Dermis blood vessel endothelial cell (primary cell): ENCODE measurements around the gene CRB3. TPM values are rescaled to one million over a fixed set of nuclear protein-coding genes. Genes with fewer than 3 reads are reported as not detected.

Experiments used
- DNase-seq: peaks from one replicate; pipeline ENCODE4 v3.0.0; 2010
- total RNA-seq: library from RNA; depleted of rRNA; stranded (reverse); fragments of >200 nt; gene quantifications from 2 replicates; pipeline ENCODE4 v1.2.3, GENCODE V29; 2014

Gene CRB3
- total RNA-seq, 1 donor from 2014 or later: not detected

DNA sequence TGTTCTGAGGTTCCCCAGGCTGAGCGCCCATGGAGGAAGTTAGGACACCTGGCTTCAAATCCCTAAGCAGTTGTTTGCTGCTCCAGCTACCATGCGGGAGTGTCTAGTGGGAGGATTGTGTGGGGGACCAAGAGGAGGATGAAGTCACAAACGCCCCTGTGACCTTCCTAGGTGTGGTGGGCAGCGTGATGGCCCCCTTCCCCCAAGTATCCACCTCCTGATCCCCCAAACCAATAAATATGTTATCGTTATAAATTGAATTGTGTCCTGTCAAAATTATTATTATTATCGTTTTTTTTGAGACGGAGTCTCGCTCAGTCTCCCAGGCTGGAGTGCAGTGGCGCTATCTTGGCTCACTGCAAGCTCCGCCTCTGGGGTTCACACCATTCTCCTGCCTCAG is 30.4 kb upstream of the CRB3 start, which contains the start of gene SLC25A41:
Gene SLC25A41, minus strand, starts transcription at position 101 of the 400 bp plus-strand sequence. Its CDS starts 70 bp downstream, at position 31.
- DNase-seq: no peak

DNA sequence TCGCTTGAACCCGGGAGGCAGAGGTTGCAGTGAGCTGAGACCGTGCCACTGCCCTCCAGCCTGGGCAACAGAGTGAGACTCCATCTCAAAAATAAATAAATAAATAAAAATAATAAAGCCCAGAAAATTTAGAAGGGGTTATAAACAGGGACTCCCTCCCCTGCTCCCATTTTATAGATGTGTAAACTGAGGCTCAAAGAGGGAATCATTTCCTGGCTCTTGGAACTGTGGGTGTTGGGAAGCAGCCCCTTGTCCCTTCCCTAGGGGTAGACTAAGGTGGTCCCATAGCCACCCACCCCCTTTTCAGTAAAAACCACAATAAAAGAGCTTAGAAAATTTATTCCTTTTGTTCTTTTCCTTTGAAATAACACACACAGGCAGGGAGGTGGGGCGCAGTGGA is 24.3 kb upstream of the CRB3 start:
- DNase-seq: no peak

DNA sequence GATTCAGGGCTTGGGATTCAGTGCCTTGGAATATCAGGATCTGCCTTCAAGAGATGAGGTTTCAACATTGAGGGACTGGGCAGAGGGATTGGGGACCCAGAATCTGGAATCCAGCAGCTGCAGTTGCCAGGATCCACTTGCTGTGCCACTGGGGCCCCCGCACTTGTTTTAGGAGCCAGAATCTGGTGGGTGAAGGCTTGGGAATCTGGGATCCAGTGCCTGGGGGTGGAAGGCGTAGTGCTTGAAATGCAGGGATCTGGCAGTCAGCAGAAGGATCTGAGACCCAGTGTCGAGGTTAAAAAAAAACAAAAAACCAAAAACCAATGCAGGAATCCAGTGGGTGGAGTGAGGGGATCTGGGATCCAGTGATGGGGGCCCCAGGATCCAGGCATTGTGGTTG is 23.2 kb upstream of the CRB3 start:
- no peak for DNase-seq

DNA sequence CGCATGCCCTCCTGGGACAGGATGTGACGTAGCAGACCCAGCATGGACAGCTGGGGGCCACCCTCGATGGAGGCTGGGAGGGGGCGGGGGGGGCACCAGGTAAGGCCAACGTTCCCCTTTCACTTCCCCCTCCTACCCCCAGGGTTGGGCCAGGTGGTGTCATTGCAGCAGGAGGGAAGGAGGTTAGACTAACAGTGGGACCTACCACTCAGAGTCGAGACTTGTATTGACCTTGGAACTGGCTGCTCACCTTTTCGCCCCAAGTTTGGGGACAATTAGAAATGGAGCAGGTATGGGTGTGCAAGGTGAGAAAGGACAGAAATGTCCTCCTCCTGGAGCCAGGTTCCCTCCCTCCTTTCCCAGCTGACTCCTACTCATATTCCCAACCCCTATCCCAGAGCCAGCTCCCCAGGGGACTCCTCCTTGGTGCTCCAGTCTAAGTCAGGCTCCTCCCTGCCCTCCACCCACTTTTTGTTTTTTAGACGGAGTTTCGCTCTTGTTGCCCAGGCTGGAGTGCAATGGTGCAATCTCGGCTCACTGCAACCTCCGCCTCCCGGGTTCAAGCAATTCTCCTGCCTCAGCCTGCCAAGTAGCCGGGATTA is 21.9 kb upstream of the CRB3 start:
- DNase-seq: no peak

DNA sequence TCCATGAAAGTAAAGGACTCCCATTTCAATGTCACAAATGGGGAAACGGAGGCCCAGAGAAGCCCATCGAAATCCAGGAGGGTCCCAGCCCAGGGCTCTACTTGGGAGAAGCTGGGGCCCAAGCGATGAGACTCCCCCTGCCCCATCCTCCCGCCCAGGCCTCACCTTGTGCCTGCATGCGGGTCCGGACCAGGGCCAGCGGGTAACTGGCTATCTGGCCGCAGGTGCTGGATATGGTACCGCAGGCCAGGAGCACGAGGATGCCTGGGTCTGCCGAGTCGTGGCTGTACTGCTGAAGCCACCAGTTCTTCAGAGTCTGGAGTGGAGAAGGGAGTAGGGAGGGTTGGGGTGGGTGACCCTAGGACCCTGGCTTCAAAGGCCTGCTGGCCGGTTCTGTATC is 20.1 kb upstream of the CRB3 start:
- DNase-seq: no peak

DNA sequence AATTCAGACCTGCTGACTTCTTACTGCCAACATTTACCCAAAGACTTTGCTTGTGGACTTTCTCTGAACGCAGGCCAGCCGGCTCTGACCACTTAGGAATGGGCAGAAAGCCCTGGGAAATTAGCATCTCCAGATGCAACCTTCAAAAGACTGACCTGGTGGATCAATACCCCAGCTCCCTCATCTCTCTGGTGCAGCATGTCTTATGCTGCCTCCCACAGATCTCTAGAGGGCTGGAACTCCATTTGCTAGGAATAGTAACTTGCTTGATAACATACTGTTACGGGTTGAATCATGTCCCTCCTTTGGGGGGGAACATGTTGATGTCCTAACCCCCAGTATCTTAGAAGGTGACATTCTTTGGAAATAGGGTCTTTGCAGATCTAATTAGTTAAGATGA is 17.6 kb upstream of the CRB3 start:
- DNase-seq: no peak

DNA sequence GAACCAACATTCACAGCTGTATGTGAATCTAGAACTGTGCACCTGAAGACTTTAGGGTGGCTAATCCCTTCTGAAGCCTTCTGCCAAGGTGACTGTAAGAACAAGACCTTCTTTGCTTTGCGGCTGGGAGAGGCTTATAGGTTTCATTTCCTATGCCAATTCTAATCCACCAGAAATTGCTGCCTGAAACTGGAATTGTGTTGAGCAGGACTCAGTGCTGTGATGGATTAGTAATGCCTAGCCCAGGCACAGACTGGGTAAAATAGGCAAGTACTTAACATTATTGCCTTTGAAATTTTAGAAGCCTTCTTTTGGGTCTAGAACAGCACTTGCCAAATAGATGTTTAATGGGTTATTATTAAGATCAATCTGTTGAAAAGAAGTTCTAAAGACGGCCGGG is 16.0 kb upstream of the CRB3 start:
- DNase-seq: no peak

DNA sequence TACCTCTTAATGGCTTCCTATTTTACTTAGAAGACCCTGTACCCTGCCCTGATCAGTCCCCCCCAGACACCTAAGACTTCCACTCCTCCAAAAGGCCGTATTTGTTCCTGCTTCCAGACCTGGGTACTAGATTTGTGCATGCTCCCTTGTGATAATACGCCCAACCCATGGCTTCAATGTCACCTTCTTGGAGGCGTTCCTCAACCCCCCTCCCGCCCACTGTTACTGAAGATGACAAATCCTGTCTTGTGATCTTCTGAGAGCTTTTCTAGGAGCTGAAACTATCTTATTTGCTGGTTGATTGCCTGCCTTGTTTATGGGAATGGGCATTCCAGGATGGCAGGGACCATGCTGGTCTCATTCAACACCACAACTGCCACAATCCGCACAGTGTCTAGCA is 13.9 kb upstream of the CRB3 start:
- no peak for DNase-seq

DNA sequence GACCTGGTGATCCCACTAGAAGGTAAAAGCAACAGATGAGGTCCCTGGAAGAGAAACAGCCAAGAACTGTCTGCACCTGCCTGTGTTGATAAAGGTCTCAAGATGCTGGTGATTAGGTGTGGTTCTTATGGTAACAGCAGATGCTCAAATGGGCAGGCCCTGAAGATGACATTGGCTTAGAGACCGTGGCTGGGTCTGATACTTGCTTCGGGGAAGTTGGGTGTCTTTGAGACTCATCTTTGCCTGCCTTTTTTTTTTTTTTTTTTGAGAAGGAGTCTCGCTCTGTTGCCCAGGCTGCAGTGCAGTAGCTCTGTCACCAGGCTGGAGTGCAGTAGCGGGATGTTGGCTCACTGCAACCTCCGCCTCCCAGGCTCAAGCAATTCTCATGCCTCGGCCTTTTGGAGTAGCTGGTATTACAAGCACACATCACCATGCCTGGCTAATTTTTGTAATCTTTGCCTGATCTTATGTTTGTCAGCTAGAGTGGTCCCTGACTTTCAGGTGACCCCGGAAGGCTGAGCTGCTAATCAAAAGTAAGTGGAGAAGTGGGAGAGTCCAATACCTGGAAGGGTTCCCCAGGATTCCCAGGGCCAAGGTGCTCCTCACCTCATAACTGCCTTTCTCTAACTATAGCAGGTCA is 12.4 kb upstream of the CRB3 start:
- DNase-seq: no peak

DNA sequence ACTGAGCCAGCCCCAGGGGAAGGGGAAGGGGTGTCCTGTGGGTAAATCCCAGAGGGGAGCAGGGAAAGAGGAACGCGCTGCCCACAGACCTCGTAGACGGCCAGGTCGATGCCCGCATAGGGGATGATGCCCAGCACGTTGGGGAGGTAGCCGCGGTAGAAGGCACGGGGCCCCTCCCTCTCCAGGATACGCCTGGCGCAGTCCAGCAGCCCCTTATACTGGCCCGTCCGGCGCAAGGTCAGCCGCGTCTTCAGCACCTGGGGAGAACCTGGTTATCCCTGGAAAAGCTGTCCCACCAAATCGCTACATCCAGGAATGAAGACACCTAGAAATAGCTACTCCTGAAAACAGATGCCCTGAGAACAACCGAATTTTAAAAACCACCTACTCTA is 11.9 kb upstream of the CRB3 start:
- DNase-seq: no peak

DNA sequence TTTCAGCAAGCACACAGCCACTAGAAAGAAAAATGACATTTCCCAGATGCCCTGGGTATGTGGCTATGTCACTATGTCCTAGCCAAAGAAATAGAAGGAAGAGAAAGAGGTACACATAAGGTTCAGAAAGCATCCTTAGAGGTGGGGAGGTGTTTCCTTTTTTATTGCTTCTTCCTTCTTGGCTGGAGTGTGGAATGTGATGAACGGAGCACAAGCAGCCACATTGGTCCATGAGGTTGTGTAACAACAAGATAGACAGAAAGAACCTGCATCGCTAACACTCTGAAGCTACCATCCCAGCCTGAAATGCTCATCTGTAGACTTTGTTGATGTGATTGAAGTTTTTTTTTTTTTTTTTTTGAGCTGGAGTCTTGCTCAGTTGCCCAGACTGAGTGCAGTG is 11.2 kb upstream of the CRB3 start:
- DNase-seq: no peak

DNA sequence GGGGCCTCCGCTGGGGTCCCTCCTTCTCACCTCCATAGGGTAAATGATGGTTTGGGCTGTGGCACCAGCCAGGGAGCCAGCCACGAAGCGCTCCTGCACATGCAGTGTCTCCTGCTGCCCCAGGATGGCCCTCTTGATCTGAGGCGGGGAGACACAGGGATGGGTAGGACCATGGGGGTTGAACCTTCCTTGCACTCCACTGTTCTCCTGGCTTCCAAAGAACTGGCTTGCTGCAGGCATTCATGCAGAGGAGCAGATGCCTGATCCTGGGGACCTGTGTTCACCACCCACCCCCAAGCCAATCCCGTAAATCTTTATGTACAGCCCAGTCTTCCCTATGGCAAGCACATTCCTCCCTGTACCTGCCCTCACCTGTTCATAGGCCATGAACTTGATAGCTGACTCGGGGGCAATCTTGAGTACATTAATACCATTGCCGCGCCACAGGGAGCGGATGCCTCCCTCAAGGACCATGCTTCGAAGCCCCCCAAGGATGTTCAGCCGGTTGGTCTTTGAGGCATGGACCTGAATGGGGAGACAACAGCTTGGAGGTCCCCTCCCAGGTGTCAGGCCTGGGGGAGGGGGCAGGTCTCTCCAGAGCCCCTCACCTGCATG is 10.0 kb upstream of the CRB3 start:
- DNase-seq: no peak

DNA sequence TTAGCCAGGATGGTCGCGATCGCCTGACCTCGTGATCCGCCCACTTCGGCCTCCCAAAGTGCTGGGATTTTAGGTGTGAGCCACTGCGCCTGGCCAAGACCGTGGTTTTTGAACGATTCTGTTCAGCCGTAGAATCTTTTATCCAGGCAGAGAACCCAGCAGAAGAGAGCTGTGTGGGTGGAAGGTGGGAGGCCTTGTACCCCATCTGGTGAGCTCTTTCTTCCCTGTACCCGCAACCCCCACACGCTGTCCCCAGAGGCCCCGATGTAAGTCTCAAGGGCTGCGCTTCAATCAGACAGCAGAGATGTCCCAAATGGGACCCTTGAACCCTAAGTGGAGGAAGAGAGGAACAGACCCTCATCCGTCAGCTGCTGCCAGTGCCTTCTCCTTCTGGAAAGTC is 8.1 kb upstream of the CRB3 start:
- no peak for DNase-seq

DNA sequence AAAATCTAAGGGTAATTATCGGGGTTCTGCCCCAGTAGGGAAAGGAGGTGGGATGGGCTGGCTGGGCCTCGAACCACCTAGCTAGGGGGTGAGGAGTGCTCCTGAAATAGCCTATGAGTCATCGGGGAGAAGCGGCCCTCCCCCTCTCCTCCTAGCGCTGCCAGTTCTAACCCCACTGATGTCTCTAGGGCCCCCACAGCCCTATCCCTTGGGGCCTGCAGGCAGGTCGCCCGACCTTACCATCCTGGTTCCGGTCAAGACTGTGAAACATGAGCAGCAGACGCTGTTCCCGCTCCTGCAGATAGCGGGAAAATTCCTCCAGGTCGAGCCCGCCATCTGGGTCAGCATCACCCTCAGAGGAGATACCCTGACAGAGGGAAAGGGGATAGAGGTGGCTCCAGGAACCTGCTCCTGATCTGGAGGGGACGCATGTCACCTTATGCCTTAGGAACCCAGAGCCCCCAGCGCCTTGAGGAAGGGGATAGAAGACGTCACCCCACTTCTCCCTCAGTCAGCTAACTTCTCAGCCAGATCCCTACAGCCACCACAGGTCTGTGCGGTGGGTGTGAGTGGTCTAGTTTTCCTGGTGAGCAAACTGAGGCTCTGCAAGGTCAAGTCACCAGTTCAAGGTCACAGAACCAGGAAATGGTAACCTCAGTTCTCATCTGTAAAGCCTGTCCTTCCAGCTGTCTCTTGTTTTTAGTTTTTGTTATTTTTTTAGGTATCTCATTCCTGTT is 5.9 kb upstream of the CRB3 start:
- no peak for DNase-seq

DNA sequence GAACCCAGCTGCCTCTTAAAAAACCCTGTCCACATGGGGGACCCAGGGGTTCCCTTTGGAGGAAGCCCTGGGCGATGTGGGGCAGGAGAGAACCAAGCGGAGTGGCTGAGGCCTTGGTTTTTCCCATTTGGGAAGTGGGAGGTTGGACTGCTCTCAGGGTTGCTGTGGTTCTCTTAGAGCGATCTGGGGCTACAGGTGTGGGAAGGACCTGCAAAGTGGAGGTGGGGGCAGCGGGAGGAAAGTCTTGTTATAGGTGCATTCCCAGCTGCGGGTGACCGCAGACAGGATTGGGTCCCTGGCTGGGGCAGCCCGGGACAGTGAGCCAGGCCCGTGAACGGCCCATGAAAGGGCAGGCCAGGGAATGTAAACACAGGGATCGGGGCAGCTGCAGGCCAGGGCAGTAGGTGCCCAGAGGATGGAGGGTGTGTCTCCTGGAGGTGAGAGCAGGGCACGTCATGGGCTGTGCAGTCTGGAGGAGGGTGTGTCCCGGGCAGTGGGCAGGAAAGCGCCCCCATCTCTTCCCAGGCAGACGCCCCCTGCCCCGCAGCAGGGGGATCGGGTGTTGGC is 5.3 kb upstream of the CRB3 start:
- no peak for DNase-seq

DNA sequence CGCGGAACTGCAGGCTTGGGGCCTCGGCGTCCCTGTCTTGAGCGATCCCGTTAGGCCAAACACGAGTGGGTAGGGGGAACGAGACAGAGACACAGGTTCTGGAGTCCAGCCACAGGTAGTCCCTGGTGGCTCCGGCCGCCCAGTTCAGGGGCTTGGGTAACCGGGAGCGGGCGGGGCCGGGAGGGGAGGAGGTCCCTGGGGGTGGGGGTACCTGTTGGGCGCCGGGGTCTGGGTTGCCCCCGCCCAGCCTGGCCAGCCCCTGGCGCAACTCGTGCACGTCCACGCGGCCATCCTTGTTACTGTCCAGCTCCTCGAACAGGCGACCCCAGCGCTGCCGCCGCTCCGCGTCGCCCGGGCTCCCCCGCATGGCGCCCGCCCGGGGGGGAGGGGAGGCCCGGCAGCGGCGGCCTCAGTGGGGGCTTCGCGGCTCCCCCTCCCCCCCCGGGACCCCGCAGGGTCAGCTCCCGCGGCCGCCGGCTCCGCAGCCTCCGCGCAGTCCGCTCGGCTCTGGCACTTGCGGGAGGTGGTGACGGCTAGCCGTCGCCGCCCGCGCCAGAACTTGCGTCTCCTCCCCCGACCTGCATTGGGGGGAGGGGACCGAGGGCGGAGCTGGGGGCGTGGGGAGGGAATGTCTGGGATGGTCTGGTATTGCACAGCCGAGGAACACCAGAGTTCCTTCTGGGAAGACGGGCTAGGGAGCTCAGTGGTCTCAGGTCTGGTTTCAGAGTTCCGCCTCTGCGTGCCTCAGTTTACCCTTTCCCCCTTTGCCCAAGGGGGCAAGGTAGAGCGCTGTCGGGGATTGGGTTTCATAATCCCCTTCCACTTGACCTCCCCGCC is 4.6 kb upstream of the CRB3 start, which contains the start of gene SLC25A23:
Gene SLC25A23, minus strand, starts transcription at position 531 of the 837 bp plus-strand sequence. Its CDS starts 164 bp downstream, at position 367.
- peak; percentile 76 for DNase-seq

DNA sequence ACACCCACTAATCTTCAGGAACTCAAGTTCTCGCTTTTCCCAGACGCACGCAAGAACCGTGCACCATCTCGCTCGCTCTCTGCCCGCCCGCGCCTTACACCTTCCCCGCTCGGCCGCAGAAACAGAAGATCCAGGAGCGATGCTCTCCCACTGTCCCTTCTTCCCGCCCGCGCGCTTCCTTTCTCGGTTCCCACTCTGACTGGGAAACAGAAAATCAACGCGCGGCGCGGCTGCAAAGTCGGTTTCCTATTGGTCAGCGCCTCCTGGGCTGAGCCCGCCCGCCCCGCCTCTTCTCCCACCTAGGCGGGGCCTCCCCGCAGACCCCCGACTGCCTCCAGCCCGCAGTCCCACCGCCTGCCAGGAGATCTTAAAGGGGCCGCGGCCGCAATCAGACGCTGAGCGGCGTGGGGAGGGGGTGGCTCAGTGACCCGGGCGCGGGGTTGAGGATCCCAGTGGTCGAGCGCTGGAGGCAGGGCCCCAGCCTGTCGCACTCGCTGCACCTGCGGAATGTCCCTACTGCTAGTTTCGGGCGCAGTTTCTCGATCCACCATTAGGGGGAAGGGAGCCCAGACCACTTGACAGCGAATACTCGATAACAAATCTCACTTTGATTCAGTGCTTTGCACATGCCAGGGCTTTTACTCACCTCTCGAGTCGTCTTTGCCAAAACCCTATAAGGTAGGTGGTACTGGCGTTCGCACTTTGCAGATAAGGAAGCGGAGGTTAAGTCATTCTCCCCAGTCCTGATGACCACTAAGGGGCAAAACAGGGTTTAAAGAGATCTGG is 3.8 kb upstream of the CRB3 start:
- peak; percentile 98 for DNase-seq

DNA sequence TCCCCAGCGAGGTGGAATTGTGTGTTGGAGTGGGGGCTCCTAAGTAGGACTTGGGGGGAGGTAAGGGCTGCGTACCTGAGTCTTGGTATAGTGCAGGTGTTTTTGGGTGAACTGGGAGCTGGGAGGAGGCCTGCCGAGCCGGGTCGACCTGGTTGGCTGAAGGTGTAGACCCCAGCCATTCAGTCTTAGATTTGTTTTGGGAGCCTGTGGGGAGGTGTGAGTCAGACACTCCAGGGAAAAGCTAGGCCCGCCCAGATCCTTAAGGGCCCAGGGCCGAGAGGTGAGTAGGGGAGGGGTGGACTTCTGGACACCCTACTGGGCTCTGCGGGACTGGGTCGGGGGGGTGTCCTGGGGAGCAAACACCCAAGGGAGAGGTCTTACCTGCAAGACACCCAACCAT is 935 bp downstream of the CRB3 start:
- DNase-seq: no peak

DNA sequence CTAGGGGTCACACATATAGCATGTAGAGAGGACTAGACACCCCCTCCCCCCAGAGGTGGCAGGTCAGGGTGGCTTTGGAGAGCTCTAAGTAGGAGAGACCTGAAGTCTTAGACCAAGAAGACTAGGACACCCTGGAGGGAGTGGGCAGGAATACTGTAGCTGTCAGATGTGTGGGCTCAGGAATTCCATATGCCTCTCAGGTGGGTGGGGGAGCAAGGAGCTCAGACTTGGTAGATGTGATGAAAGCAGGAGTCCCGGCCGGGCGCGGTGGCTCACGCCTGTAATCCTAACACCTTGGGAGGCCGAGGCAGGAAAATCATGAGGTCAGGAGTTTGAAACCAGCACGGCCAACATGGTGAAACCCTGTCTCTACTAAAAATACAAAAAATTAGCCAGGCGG is 1.6 kb downstream of the CRB3 start:
- DNase-seq: no peak

DNA sequence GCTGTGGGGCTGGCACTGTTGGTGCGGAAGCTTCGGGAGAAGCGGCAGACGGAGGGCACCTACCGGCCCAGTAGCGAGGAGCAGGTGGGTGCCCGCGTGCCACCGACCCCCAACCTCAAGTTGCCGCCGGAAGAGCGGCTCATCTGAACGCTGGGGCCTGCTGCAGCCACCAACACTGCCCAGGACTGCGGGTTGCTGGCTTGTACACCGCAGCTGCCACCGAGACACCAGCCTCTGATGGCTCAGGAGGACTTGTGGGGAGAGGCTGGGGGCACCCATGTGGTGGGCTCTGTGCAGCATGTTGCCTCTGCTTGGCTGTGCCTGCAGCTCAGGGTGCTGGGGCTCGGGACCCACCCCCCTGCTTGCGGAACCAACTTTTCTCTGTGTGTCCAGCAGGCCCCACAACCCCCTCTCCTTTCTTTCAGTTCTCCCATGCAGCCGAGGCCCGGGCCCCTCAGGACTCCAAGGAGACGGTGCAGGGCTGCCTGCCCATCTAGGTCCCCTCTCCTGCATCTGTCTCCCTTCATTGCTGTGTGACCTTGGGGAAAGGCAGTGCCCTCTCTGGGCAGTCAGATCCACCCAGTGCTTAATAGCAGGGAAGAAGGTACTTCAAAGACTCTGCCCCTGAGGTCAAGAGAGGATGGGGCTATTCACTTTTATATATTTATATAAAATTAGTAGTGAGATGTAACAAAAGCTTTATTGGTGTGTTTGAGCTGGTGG is 2.6 kb downstream of the CRB3 start:
- no peak for DNase-seq

DNA sequence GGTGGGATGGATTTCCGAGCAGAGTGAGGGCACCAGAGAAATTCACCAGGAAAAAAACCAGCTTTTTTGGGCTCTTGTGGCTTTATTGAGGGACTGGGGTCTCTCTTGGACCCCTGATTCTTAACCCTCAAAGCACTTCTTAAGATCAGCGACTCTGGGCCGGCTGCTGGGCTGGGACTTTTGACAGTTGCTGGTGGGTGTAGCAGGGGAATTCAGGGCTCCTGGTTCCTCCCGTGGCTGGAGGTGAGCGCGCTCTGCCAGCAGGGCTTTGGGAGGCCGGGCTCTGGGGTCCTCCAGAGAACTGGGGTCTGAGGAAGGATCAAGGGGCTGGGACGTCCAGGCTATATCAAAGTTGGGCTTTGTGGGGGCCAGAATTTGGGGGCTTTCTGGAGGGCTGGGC is 3.3 kb downstream of the CRB3 start:
- DNase-seq: no peak
